ENCODE measurements around the gene PTGR1.
"Not testable (repeated sequence)": the region's sequence is repeated elsewhere in the genome, so short reads cannot be mapped to it uniquely, and the experiment has no call there.

PTGR1 gene

DNA sequence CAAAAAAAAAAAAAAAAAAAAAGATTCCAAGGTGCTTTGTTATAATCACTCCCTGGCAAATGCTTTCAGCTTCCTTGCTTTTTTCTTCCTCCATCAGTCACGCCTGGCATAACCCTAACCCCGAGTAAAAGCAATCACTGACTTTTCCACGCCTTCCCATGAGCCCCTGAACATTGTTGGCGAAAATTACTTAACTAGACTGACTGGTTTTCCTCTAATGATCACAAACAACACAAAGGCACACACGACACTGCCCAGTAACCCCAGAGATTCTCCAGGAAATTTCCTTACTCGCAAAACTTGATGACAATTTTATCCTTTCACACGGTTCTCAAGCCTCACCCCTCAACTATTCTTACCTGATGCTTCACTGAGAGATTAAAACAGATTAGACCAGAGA lies 11.4 kb upstream of the PTGR1 start:
- no peak for DNase-seq

DNA sequence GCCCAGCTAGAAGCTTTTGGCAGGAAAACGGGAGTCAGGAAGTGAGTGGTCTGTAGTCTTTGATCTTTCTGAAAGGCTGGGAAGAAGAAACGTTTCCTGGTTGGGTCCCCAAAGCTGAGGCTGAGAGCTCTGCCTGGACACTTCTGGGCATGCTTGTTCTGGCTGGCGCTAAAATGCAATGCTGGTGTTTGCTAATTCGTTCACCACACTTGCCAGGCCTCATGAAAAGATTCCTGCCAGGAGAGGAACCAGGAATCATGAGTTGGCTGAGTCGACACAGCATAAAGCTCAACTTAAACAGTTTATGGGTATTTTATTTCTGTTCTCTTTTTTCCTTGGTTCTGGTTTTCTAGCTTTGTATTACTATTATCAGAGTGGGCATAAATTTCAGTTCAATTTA lies 10.7 kb upstream of the PTGR1 start:
- DNase-seq = no peak

DNA sequence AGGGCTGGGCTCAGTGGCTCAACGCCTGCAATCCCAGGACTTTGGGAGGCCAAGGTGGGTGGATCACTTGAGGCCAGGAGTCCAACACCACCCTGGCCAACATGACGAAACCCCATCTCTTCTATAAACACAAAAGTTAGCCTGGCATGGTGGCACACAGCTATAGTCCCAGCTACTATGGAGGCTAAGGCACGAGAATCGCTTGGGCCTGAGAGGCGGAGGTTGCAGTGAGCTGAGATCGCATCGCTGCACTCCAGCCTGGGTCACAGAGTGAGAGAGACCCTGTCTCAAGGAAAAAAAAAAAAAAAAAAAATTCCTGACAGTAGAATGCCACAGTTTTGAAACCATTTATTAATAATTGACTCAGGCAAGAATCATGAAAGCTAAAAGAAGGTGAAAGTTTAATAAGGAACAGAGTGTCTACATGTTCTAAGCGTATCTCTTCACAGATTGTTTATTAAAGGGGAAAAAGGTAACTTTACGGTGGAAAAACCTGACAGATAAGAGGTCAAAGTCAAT lies 5.7 kb upstream of the PTGR1 start:
- DNase-seq = no peak

DNA sequence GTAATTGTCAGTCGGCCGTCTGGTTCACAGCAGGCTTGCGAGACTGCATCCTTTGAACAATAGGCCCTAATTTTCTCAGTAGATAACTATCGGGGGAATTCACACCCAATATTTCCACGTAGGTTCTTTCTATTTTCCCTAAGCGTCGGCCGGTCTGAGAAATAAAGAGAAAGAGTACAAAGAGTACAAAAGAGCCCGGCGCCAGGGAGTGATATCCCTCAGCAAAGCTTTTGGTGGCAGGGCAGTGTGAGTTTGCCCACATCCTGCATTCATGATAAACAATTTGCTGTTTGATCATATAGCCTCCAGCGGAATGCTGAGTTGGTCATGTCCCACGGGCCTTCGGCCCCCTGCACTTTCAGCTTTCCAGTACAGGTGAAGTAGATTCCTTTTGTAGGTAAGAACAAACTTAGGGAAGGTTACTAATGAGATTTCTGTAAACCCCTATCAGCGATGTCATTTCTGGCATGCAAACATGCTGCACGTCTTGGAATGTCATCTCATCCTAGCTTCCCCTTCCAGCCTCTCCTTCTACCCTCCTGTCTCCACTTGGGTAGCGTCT lies 4.7 kb upstream of the PTGR1 start:
- no peak for DNase-seq

DNA sequence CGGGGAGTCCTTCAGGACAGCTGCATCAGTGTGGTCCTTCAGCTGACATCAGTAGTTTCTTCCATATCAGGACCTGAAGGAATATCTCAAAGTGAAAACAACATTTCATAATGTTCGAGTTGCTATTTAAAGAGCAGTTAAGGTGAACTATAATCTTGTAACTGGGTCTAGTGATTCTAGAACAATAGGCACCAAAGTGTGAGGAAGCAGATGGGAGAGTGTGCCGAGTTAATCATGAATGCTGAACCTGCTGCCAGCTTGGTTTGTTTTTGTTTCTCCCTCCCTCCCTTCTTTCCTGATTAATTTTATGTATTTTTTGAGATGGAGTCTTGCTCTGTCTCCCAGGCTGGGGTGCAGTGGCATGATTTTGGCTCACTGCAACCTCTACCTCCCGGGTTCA lies 3.6 kb upstream of the PTGR1 start:
- DNase-seq = no peak

DNA sequence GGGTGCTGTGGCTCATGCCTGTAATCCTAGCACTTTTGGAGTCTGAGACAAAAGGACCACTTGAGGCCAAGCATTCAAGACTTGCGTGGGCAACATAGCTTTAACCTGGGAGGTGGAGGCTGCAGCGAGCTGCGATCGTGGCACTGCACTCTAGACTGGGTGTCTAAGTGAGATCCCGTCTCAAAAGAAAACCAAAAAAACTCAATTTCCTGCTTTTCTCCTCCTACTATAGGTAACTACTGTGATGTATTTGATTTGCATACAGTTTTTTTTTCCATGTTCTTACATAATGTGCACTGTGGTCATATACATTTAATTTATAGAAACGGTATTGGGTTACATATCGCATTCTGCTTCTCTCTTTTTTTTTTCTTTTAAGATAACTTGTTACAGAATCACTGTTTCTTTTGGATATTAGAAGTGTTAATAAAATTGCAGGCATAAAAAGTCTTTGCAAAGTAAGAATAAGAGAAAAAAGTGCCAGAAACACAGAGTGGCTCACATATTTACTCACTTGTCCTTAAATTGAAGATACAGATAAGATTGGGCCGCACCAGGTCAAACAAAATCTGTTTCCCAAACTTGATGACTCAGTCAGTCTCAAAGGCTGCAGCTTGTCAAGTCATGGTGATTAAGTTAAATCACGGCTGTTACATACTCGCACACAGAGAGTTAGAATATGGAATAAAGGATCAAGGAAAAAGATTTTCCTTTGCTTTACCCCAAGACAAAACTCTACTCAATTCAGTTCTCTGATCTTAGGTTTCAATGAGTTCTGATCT lies 2.0 kb upstream of the PTGR1 start:
- DNase-seq = no peak

DNA sequence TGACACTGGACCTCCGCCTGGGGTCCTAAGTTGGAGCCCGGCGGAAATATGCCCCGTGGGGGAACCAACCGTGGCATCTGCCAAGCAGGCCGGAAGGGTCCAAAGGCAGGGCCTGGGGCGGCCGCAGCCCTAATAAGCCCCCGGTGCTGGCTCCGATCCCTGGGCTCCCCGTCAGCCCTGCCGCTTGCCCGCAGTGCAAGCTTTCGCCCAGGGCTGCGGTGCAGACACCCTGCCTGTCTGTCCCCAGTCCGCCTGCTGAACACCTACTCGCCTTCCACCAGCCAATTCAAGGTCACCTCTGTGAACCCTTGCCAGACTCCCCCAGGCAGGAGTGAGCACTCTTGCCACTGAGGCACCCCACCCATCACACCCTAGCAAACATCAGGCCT lies 502 bp upstream of the PTGR1 start:
- no peak for DNase-seq

DNA sequence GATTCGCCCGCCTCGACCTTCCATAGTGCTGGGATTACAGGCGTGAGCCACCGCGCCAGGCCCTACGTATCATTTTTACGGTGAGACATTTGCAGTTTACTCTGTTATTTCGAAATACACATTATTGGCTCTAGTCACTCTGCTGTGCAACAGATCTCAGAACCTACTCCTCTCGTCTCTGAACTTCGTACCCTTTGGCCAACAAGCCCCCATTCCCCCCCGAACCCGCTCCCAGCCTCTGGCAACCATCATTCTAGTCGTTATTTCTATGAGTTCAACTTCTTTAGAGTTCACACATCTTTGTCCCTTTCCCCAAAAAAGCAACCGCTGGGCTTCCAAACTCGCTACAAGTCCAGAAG lies 735 bp downstream of the PTGR1 start:
- peak in 1 of 2 donors; percentile 4 for DNase-seq

DNA sequence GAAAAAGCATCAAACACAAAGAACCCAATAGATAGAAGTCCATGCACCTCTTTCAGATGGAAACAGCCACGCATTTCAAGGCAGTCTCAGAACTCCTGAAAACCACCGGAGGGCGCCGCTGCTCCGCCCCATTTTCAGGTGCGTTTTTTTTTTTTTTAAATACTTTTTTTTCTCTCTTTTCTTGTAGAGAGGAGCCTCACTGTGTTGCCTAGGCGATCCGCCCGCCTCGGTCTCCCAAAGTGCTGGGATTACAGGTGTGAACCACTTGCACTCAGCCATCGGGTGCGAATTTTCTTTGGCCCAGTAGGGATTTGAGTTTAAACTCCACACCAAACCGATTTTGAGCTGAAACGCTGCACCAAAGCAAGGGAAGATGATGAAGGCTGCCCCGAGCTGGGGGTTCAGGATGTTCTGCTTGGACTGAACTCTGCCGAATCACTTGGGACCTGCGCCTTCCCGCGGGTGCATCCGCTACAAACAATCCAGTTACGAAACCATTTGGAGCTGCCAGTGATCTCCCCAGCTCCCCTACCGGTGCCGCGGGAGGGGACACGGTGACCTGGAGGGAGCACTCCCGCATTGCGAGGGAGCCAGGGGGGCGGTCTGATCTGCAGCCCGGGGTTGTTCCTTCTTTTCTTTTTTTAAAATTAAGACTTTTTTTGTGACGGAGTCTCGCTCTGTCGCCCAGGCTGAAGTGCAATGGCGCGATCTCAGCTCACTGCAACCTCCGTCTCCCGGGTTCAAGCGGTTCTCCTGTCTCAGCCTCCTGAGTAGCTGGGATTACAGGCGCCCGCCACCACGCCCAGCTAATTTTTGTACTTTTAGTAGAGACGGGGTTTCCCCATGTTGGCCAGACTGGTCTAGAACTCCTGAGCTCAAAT lies 1.4 kb downstream of the PTGR1 start:
- DNase-seq = peak; percentile 46 to 47

DNA sequence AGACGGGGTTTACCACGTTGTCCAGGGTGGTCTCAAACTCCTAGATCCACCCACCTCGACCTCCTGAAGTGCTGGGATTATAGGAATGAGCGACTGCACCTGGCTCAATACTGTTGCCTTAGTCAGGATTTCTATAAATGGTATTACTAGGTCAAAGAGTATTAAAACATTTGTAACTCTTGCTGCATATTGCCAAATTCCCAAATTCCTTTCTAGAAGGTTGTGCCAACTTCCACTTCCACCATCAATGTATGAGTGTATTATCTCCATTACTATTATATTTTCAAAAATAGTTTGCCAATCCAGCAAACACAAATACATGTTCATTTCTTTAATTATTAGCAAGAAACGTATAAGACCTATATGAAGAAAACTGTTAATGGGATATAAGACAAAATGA lies 10.6 kb downstream of the PTGR1 start:
- no peak for DNase-seq

DNA sequence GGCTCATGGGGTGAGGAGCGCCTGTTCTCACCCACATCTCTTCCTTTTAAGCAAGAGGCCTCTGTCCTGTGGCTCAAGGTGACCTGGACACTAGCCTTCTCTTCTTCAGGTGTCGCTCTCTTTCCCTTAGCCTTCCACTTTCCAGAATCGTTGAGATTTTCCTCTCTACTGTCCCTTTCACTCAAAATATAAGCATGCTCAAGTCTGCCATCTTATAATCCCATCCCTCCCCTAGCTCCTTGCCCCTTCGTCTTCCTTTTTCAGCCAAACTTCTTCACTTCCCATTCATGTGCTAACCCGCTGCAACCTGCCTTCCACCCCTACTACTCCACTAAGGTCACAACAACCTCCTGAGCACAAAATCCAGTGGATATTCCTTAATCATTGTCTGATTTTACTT lies 13.1 kb downstream of the PTGR1 start:
- no peak for DNase-seq

DNA sequence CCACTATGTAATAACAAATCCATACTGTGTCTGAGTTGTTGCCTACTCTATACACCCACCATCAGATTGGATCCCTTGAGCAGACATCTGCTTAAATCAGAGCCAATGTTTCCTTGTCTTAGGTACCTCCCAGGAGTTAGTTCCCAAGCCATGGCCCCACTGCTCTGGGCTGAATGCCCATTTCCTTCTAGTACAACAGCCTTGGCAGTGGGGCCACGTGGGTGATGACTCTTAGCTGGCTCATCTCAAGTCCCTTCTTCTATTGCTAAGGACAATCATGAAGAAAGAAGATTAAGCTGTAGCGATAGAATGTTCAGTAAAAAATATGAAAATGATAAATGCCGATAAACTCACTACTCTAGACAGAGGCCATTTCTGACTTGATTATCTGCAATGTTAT lies 16.6 kb downstream of the PTGR1 start:
- no peak for DNase-seq

DNA sequence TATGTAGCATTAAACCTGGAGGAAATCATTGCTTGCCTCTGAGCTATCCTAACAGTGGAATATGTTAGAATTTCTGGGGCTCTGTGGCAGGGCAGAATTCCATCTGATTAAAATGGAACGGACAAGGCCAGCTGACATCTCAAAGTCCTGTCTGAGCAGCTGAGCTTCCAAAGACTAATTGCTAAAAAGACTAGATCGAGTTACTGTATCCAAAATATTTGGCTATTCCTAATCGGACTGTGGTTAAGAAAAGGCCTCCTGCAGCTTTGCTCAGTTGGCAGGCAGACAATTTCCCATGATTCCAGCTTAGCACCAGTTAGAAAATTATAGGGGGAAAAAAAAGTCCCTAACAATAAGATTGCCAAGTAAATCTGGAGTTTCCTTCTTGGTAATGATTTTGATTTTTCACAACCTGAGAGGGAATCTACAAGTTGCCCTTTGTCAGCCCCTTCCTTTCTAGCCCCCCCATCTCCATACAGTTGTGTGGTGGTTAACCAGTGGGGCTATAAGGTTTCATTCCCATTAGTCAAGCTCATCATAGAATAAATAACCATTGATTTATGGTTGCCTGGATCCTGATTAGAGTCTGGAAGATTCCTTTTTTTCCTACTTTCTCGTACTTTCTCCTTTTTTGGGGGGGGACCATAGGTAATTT lies 26.4 kb downstream of the PTGR1 start:
- DNase-seq = no peak

DNA sequence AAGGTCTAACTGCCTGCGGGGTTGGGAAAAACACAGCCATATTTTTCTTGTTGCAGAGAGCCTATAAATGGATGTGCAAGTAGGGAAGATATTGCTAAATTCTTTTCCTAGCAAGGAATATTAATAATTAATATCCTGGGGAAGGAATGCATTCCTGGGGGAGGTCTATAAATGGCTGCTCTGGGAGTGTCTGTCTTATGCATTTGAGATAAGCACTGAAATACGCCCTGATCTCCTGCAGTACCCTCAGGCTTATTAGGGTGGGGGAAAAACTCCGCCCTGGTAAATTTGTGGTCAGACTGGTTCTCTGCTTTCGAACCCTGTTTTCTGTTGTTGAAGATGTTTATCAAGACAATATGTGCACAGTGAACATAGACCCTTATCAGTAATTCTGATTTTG lies 31.3 kb downstream of the PTGR1 start:
- not testable (repeated sequence) for DNase-seq

DNA sequence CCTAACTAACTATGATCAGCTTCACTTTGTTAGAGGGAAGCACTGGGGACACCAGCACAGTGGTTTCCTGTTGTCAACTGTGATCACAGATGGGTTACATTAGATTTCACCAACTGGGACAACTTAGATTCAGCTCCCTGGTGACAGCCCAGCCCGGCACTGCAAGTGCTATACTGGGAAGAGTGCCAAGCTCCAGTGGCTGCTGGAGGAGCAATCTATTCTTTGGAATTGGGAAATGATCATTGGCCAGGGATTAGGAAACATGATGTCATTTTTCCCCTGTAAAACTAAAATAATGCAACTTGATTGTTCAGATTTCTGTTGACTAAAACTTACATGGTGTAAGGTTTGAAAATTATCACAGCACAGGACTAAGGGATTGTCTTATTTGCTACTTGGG lies 33.2 kb downstream of the PTGR1 start:
- no peak for DNase-seq

DNA sequence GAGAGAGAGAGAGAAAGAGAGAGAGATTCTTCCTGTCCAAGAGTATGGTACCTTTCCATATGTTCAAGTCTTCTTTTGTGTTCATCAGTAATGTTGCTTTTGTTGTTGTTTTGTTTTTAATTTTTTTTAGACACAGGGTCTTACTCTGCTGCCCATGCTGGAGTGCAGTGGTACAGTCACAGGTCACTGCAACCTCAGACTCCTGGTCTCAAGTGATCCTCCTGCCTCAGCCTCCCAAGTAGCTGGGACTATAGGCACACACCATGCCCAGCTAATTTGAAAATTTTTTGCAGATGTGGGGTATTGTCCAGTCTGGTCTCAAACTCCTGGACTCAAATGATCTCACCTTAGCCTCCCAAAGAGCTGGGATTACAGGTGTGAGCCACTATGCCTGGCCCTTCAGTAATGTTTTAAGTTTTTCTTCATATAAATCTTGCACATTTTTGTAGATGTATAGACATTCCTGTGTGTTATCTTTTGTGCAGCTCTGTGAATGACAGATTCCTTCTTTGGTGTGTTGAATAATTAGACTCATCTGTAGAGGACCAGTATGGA lies 38.2 kb downstream of the PTGR1 start:
- no peak for DNase-seq

DNA sequence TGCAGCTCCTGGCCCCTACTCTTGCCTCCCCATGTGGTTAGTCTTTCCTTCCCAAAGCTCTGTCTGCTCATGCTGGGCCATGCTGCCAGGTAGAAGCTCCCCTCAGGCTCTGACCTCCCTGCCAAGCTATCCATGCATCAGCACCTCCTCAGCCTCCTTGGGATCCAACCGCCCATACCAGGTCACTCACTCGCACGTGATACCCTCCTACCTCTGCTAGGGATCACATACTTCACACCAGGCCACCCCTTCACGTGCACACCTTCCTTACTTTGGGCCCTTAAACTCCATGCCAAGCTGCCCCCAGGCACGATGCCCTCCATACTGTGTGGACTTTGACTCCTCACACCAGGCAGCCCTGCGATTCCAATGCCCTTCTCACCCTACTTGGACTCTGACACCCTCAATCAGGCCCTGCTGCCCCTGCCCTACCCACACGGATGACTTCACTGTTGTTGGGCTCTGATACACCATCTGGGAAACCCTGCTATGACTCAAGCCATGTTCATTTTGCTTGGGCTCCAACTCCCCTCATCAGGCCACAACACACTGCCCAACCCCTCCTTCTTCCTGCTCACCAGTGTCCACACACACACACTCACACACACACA lies 40.3 kb downstream of the PTGR1 start:
- DNase-seq = no peak

DNA sequence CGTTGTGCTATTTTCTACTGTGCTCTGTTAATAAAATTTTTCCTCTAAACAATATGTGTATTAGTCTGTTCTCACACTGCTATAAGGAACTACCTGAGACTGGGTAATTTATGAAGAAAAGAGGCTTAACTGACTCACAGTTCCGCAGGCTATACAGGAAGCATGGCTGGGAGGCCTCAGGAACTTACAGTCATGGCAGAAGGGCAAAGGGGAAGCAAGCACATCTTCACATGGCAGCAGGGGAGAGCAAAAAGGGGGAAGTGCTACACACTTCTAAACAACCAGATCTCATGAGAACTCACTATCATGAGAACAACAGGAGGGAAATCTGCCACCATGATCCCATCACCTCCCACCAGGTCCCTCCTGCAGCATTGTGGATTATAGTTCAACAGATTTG lies 44.0 kb downstream of the PTGR1 start:
- DNase-seq = not testable (repeated sequence)

DNA sequence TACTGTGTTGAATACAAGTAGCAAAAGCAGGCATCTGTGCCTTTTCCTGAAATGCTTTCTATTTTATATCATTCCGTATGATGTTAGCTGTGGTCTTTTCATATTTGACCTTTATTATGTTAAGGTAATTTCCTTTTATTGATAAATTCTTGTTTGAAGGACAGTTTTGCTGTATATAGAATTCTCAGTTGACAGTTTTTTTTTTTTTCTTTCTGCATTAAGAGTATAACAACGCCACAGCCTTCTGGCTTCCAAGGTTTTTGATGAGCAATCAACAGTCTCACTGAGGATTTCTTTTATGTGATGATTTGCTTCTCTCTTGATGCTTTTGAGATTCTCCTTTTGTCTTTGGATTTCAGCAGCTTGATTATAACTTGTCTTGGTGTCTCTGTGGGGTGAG lies 50.8 kb downstream of the PTGR1 start:
- no peak for DNase-seq

DNA sequence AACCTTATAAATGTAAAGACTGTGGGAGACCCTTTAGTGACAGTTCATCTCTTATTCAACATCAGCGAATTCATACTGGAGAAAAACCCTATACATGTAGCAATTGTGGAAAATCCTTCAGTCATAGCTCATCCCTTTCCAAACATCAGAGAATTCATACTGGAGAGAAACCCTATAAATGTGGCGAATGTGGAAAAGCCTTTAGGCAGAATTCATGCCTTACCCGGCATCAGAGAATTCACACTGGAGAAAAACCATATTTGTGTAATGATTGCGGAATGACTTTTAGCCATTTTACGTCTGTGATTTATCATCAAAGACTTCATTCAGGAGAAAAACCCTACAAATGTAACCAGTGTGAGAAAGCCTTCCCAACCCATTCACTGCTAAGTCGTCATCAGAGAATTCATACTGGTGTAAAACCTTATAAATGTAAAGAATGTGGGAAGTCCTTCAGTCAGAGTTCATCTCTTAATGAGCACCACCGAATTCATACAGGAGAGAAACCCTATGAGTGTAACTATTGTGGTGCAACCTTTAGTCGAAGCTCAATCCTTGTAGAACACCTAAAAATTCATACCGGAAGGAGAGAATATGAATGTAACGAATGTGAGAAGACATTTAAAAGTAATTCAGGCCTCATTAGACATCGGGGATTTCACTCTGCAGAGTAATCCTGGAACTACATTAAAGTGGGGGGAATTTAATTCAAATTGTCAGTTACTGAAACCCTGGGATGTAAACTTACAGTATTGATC lies 56.8 kb downstream of the PTGR1 start:
- no peak for DNase-seq

DNA sequence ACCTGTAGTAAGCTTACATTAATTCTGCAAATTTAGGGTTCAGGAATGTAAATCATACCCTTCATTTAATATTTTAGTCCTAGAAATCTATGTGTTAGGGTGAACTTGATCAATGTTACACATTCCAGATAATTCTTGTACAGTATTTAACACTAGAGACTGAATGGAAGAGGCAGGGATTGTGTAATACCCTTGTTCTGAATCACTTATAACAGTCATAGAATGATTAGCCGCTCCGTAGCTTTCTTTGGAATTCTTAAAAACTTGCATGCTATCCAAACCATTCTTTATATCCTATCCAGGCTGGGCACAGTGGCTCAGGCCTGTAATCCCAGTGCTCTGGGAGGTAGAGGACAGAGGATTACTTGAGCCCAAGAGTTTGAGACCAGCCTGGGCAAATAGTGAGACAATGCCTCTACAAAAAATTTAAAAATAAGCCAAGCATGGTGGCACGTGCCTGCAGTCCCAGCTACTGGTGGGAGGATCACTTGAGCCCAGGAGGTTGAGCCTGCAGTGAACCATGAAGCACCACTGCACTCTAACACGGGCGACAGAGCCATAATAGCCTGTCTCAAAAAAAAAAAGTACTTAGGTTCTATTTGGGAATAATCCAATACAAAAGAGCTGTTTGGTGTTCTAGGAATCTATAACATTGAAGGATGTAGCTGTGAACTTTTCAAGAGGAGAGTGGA lies 66.2 kb downstream of the PTGR1 start:
- DNase-seq = no peak
